Bronchial epithelial cell (primary cell): Measurements from ENCODE around the gene NEK10. TPM values are rescaled to one million over a fixed set of nuclear protein-coding genes. Genes with fewer than 3 reads are reported as not detected.

ENCODE experiments used
- DNase-seq: peaks from one replicate; pipeline ENCODE4 v3.0.0-alpha.2; 2010; ENCODE audit warnings: low read depth
- FAIRE-seq: peaks from 2 replicates; lab custom pipeline; 2011; peaks lifted over from hg19 to GRCh38; lab: Jason Lieb, UNC
- H3K27me3 ChIP-seq: 2 replicates; pipeline ENCODE4 v1.5.1; 2011; ENCODE audit warnings: low read length; ENCODE audit not compliant: control insufficient read depth, insufficient read depth
- H3K36me3 ChIP-seq: 2 replicates; pipeline ENCODE4 v1.5.1; 2011; ENCODE audit warnings: low read length; ENCODE audit not compliant: control insufficient read depth, insufficient read depth
- H3K4me3 ChIP-seq: 2 replicates; pipeline ENCODE4 v1.5.1; 2011; ENCODE audit warnings: mild to moderate bottlenecking, low read depth, low read length, control low read depth
- total RNA-seq: library from RNA; depleted of rRNA; stranded (reverse); fragments of >200 nt; gene quantifications from 2 replicates; pipeline ENCODE4 v1.2.1, GENCODE V29; 2014
- TF ChIP-seq, protein P1 (sequence below): IDR thresholded peaks from 2 replicates; pipeline ENCODE4 v1.5.1; 2011; ENCODE audit warnings: mild to moderate bottlenecking, moderate library complexity, low read length, control low read depth, inconsistent platforms; ENCODE audit not compliant: insufficient read depth, severe bottlenecking

Gene NEK10
- total RNA-seq, 1 donor from 2014 or later, result 1.1 TPM

DNA sequence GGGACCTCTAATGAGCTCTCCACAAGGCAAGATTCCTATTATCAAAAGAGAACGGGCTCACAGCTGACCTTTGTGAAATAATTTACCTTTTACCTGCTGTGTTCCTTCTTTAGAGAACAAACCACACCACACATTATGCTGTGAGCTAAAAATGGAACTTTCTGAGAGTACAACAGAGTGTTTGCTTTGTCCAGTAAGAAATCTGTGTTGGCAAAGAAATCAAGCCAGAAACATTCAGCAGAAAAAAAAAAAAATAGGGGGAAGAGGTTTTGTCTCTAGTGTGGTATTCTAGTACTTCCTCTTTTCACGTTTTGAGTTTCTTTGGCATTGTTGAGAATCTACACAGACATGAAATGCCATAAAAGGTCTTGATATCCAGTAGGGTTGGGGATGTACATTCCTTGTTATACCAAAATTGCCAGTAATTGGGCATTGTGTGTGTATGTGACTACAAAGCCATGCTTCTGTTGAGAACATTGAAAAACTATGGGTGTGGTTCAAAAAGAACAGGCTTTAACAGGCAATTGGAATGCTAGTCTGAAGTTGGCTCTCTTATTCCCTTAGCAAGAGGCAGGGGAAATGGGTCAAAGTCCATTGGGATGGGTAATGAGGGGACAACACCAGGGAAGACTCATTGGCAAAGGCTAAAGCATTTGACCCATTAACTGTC, 273.5 kb downstream of the NEK10 start:
- peak; percentile 76 for DNase-seq
- FAIRE-seq, result no peak
- Histone ChIP-seq H3K27me3 (no peaks in the 10 kb centered on the region), H3K4me3 (no peak overlapping the region), H3K36me3 (no peaks in the 10 kb centered on the region)
- TF ChIP-seq, protein P1, sequence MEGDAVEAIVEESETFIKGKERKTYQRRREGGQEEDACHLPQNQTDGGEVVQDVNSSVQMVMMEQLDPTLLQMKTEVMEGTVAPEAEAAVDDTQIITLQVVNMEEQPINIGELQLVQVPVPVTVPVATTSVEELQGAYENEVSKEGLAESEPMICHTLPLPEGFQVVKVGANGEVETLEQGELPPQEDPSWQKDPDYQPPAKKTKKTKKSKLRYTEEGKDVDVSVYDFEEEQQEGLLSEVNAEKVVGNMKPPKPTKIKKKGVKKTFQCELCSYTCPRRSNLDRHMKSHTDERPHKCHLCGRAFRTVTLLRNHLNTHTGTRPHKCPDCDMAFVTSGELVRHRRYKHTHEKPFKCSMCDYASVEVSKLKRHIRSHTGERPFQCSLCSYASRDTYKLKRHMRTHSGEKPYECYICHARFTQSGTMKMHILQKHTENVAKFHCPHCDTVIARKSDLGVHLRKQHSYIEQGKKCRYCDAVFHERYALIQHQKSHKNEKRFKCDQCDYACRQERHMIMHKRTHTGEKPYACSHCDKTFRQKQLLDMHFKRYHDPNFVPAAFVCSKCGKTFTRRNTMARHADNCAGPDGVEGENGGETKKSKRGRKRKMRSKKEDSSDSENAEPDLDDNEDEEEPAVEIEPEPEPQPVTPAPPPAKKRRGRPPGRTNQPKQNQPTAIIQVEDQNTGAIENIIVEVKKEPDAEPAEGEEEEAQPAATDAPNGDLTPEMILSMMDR, result no peak

DNA sequence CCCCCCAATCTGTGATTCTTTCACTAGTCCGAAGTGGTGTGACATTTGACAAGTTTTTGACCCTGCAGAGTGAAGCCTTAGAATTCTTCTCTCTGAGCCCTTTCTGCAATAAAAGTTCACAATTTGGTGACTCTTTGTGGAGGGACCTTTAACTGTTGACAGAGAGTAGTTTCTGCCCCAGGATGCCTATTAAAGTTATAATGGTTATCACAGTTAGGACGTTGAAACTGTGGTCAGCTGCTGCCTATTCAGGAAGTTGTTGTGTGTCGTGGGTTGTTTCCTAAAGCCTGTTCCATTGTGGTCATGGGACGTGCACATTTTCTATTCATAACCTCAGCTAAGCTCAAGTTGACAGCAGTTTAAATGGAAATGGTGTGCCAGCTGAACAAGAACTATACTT, 274.5 kb downstream of the NEK10 start:
- FAIRE-seq, result no peak
- DNase-seq, result no peak
- H3K36me3 ChIP-seq, result no peaks in the 10 kb centered on the region
- H3K4me3 ChIP-seq, result no peak overlapping the region
- TF ChIP-seq, protein P1, result no peak
- no peaks in the 10 kb centered on the region for H3K27me3 ChIP-seq

DNA sequence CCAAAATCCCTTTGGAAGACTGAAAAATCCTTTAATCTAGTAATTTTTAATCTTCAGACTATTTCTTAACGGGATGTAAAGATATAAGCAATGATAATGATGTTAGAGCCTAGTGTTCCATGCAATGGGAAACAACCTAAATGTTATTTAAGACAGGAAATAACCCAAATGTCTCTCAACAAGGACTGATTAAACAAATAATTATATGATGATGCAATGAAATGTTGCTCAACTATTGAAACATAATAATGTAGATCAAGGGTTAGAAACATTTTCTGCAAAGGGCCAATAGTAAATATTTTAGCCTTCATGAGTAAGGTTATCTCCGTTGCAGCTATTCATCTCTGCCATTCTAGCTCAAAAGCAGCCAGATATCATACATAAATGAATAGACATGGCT, 275.4 kb downstream of the NEK10 start:
- no peak overlapping the region for H3K4me3 ChIP-seq
- DNase-seq (peak; percentile 87), FAIRE-seq (no peak)
- no peaks in the 10 kb centered on the region for H3K36me3 ChIP-seq
- TF ChIP-seq, protein P1, result no peak
- H3K27me3 ChIP-seq, result no peaks in the 10 kb centered on the region

DNA sequence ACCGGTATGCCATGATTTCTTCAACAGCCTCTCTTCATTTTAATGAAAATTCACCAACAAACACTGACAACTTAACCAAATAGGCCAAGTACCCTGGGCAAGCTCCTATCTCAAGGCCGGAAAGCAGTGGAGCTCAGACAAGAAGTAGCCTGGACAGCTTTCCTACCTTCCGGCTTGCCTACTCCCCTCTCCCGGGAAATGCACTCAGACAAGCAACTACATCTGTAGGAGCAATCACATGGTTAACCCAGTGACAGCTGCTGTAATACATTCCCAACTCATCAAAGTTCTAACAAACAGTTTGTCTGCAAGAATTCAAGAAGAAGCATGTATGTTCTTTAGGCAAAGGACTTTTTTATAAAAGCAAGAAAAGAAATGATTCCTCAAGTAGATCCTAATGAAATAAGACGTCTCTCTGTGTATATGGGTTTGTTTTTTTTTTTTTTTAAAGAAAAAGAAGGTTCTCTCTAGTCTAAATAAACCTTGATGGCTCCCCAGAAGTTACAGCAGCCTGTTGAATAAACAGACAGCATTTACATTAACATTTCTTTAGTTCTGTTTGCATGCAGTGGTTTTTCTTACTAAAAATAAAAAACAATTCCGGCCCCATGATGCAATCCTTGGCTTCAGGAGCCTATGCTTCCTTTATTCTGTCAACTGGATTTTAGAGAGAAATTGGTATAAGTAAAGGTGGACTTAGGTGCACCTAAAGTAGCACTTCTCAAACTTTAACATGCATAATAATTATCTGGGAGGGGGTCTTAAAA, 278.7 kb downstream of the NEK10 start:
- Histone ChIP-seq H3K27me3 (no peaks in the 10 kb centered on the region), H3K36me3 (no peaks in the 10 kb centered on the region), H3K4me3 (no peak overlapping the region)
- FAIRE-seq, result no peak
- TF ChIP-seq, protein P1, result no peak
- no peak for DNase-seq

DNA sequence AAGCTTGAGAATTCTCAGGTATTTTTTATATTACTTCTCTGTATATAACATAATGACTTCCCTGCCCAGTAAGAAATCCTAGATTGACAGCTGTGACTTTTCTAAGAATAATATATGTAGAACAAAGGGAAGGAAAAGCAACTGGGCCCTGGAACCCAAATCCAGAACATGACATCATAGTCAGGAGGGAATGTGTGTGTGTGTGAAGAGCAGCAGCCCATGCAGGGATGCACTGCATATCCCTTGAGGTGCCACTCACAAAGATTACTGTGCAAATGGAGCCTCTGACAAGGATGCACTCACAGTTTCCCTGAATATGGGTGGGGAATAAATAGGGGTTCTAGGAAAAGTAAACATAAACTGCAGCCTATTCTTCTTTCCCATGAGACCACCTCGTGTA, 279.5 kb downstream of the NEK10 start:
- Histone ChIP-seq H3K4me3 (no peak overlapping the region), H3K36me3 (no peaks in the 10 kb centered on the region), H3K27me3 (no peaks in the 10 kb centered on the region)
- DNase-seq, result no peak
- no peak for FAIRE-seq
- TF ChIP-seq, protein P1, result no peak
